ENCODE measurements around the gene ARHGAP31.

- TF ChIP-seq CTCF (IDR thresholded peaks at IDR 0.05) (no peak), POLR2A (IDR thresholded peaks at IDR 0.05) (no peak)
These were observed 88.0 kb downstream of the ARHGAP31 start for GRCh38 chr3:119382134-119382533.
